ENCODE results near the gene CAPG. TPM values are rescaled to one million over a fixed set of nuclear protein-coding genes. Genes with fewer than 3 reads are reported as not detected.
A peak's percentile ranks its signal among the peaks of the same experiment; 100 is the strongest.

CAPG gene
- total RNA-seq, 4 donors from 2014 or later, result 18.3 to 92.1 (median 45.2) TPM

DNA sequence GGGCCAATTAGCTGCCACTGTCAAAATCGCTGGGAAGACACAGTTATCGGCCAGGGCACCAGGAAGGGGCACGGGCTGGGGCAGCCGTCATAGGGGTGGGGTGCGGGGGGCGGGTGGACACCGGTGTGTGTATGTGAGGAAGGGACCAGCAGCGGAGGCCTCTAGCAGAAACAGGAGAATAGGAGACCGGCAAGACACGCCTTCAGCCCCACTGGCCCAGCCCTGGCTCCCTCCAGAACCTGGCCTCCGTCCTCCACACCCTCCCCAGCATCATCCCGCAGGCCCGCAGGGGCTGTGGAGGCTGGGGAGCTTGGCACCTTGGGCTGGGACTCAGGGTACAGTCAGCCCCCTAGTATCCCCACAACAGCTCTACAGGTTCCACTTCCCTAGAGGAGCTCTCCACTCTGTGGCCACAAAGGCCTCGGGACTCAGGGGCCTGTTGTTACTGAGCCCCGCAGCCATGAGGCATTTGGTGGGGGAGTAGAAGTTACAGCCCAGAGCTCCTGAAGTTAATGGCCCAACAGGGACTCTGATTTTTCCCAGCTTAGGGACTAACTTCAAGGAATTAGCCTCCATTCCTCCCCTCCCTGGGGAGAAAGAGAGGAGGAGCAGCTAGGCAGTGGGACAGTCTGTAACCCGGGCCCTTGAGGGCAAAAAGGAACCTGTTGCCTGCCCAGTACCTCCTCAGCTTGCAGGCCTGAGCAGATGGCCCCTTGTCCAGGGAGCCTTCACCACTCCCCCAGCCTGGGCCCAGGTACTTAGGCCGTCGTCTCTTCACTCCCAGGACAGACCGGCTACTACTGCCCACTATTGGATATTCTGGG lies 28.2 kb upstream of the CAPG start:
- Histone ChIP-seq H3K4me1 (peaks cover 23 to 45% (median 36%) of the 10 kb centered on the region in 4 donors), H3K9me3 (no peaks in the 10 kb centered on the region), H3K4me3 (peak overlapping the region; percentile 12 to 55 (median 36)), H3K27ac (peak overlapping the region; percentile 90 to 94 (median 94)), H3K36me3 (no peaks in the 10 kb centered on the region), H3K27me3 (no peaks in the 10 kb centered on the region)
- no peak for TF ChIP-seq POLR2A (IDR thresholded peaks at IDR 0.05)
- no peak for TF ChIP-seq POLR2AphosphoS5 (IDR thresholded peaks at IDR 0.05)
- TF ChIP-seq, protein P1, sequence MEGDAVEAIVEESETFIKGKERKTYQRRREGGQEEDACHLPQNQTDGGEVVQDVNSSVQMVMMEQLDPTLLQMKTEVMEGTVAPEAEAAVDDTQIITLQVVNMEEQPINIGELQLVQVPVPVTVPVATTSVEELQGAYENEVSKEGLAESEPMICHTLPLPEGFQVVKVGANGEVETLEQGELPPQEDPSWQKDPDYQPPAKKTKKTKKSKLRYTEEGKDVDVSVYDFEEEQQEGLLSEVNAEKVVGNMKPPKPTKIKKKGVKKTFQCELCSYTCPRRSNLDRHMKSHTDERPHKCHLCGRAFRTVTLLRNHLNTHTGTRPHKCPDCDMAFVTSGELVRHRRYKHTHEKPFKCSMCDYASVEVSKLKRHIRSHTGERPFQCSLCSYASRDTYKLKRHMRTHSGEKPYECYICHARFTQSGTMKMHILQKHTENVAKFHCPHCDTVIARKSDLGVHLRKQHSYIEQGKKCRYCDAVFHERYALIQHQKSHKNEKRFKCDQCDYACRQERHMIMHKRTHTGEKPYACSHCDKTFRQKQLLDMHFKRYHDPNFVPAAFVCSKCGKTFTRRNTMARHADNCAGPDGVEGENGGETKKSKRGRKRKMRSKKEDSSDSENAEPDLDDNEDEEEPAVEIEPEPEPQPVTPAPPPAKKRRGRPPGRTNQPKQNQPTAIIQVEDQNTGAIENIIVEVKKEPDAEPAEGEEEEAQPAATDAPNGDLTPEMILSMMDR (IDR thresholded peaks at IDR 0.05), result no peak
- WGBS, 2 donors (ENCODE audit: low coverage in 1 of 2), result 47% methylated on average over 18 of the region's 19 CpGs; no CpG with 5 or more reads in 1 of the 2 donors
- in situ Hi-C loops (cut with MboI; ENCODE audit: low pct_ligation_motif_present in 1 of 4, low pct_unique_long_range_greater_than_20kb in 1 of 4, low sequenced_read_pairs in 3 of 4), result no loop called here
- intact Hi-C loops (cut with DNase I; ENCODE audit: low total_unique reads), result loop anchor here (5.0 kb wide), 1 partner anchor 99 kb away; the partner anchor contains the start of gene MAT2A
- no peak for DNase-seq

- intact Hi-C loops (cut with DNase I; ENCODE audit: low total_unique reads) (loop anchor here (5.0 kb wide), 1 partner anchor 100 kb away; the partner anchor contains the start of gene MAT2A), in situ Hi-C loops (cut with MboI; ENCODE audit: low pct_ligation_motif_present in 1 of 4, low pct_unique_long_range_greater_than_20kb in 1 of 4, low sequenced_read_pairs in 3 of 4) (no loop called here)
- no peaks in the 10 kb centered on the region for H3K9me3 ChIP-seq
- peak overlapping the region; percentile 12 to 55 (median 36) for H3K4me3 ChIP-seq
- TF ChIP-seq POLR2AphosphoS5 (IDR thresholded peaks at IDR 0.05) (peak; percentile 72 to 93 (median 88)), POLR2A (IDR thresholded peaks at IDR 0.05) (peak; percentile 82), EP300 (IDR thresholded peaks at IDR 0.05; ENCODE audit: low read depth) (peak; percentile 83)
- TF ChIP-seq, protein P1 (IDR thresholded peaks at IDR 0.05), result no peak
- no peaks in the 10 kb centered on the region for H3K27me3 ChIP-seq
- peak; percentile 88 for DNase-seq
- no peaks in the 10 kb centered on the region for H3K36me3 ChIP-seq
- 0 to 7% methylated on average over 4 to 43 of the region's 64 CpGs for WGBS, 2 donors (ENCODE audit: low coverage in 1 of 2)
- peak overlapping the region; percentile 90 to 94 (median 94) for H3K27ac ChIP-seq
- peaks cover 28 to 50% (median 41%) of the 10 kb centered on the region in 4 donors for H3K4me1 ChIP-seq
These were observed 27.5 kb upstream of the CAPG start for GRCh38 chr2:85437488-85438200.

GRCh38 chr2:85436836-85437487 lies 26.8 kb upstream of the CAPG start:
- intact Hi-C loops (cut with DNase I; ENCODE audit: low total_unique reads), result loop anchor here (5.0 kb wide), 1 partner anchor 100 kb away; the partner anchor contains the start of gene MAT2A

More at GRCh38 chr2:85436836-85437487, 26.8 kb upstream of the CAPG start:
- WGBS, 2 donors (ENCODE audit: low coverage in 1 of 2), result 0 to 61% methylated on average over 1 to 10 of the region's 10 CpGs
- Histone ChIP-seq H3K4me3 (peak overlapping the region in 2 of 4 donors; percentile 42 to 55), H3K27ac (peak overlapping the region; percentile 90 to 94 (median 94)), H3K9me3 (no peaks in the 10 kb centered on the region), H3K36me3 (no peaks in the 10 kb centered on the region), H3K4me1 (peaks cover 28 to 50% (median 41%) of the 10 kb centered on the region in 4 donors), H3K27me3 (no peaks in the 10 kb centered on the region)
- DNase-seq, result no peak
- in situ Hi-C loops (cut with MboI; ENCODE audit: low pct_ligation_motif_present in 1 of 4, low pct_unique_long_range_greater_than_20kb in 1 of 4, low sequenced_read_pairs in 3 of 4), result no loop called here
- TF ChIP-seq POLR2A (IDR thresholded peaks at IDR 0.05), result no peak
- TF ChIP-seq EP300 (IDR thresholded peaks at IDR 0.05; ENCODE audit: low read depth), result no peak
- TF ChIP-seq, protein P1 (IDR thresholded peaks at IDR 0.05), result no peak
- TF ChIP-seq POLR2AphosphoS5 (IDR thresholded peaks at IDR 0.05), result no peak

All from transverse colon (tissue), 4 donors.